GM19193 (cell line): Measurements from ENCODE around the gene FOXD4L5.
"Not testable (repeated sequence)": the region's sequence is repeated elsewhere in the genome, so short reads cannot be mapped to it uniquely, and the experiment has no call there.

Experiments used
- POLR2A ChIP-seq: IDR thresholded peaks from 4 replicates; pipeline ENCODE4 v1.6.1; 2011; ENCODE audit not compliant: insufficient read depth, insufficient read length; ENCODE audit errors: extremely low read depth

Gene FOXD4L5

GRCh38 chr9:65285109-65285508 lies at the start of gene FOXD4L5:
Gene FOXD4L5, minus strand, starts transcription at chr9:65285209. Its CDS starts 832 bp downstream, at chr9:65284377.
- TF ChIP-seq POLR2A, result not testable (repeated sequence)
